HG03039 (cell line): ENCODE measurements around the gene CHRNB1.
"Not testable (repeated sequence)": the region's sequence is repeated elsewhere in the genome, so short reads cannot be mapped to it uniquely, and the experiment has no call there.

Experiments
- ATAC-seq: cut with Tn5 transposase; IDR thresholded peaks from one replicate; pipeline ENCODE4 v1.9.1; 2021; ENCODE audit warnings: mild to moderate bottlenecking, moderate library complexity; ENCODE audit not compliant: unreplicated experiment

Gene CHRNB1

GRCh38 chr17:7466318-7466638 is 21.4 kb downstream of the CHRNB1 start:
- no peak for ATAC-seq

GRCh38 chr17:7466639-7467341 is 21.9 kb downstream of the CHRNB1 start:
- no peak for ATAC-seq

- no peak for ATAC-seq
Observed at GRCh38 chr17:7467498-7467897, 22.6 kb downstream of the CHRNB1 start.

GRCh38 chr17:7468290-7468689 is 23.4 kb downstream of the CHRNB1 start:
- ATAC-seq: no peak

- no peak for ATAC-seq
Observed at GRCh38 chr17:7468804-7469389, 24.0 kb downstream of the CHRNB1 start.

- not testable (repeated sequence) for ATAC-seq
Observed at GRCh38 chr17:7469843-7470242, 25.0 kb downstream of the CHRNB1 start.

GRCh38 chr17:7470457-7470973 is 25.7 kb downstream of the CHRNB1 start:
- ATAC-seq: not testable (repeated sequence)

- no peak for ATAC-seq
Observed at GRCh38 chr17:7471729-7472128, 26.9 kb downstream of the CHRNB1 start.

GRCh38 chr17:7474767-7475166 is 29.9 kb downstream of the CHRNB1 start:
- ATAC-seq: not testable (repeated sequence)

GRCh38 chr17:7475764-7476422 is 31.0 kb downstream of the CHRNB1 start:
- no peak for ATAC-seq

GRCh38 chr17:7476494-7476893 is 31.6 kb downstream of the CHRNB1 start:
- no peak for ATAC-seq

- ATAC-seq: no peak
Observed at GRCh38 chr17:7476951-7477350, 32.1 kb downstream of the CHRNB1 start.

GRCh38 chr17:7477392-7478275 is 32.8 kb downstream of the CHRNB1 start:
- no peak for ATAC-seq

GRCh38 chr17:7478276-7479212 is 33.7 kb downstream of the CHRNB1 start:
- no peak for ATAC-seq

- ATAC-seq: no peak
Observed at GRCh38 chr17:7479213-7480088, 34.6 kb downstream of the CHRNB1 start, which contains the start of gene ZBTB4. Gene ZBTB4, minus strand, starts transcription at chr17:7479631. Its CDS starts 12,830 bp downstream, at chr17:7466801.

- no peak for ATAC-seq
Observed at GRCh38 chr17:7480089-7480384, 35.2 kb downstream of the CHRNB1 start.

GRCh38 chr17:7481275-7481674 is 36.4 kb downstream of the CHRNB1 start, which contains the start of gene SLC35G6:
Gene SLC35G6, plus strand, starts transcription at chr17:7481446. Its CDS starts 71 bp downstream, at chr17:7481517.
- not testable (repeated sequence) for ATAC-seq

- ATAC-seq: not testable (repeated sequence)
Observed at GRCh38 chr17:7481842-7482741, 37.2 kb downstream of the CHRNB1 start.
